ENCODE data around the gene RAPGEF1.
"Not testable (repeated sequence)": the region's sequence is repeated elsewhere in the genome, so short reads cannot be mapped to it uniquely, and the experiment has no call there.

Gene RAPGEF1

GRCh38 chr9:131685753-131686706, 53.8 kb downstream of the RAPGEF1 start:
- no peak for DNase-seq

GRCh38 chr9:131683094-131683493, 56.8 kb downstream of the RAPGEF1 start:
- DNase-seq = not testable (repeated sequence)

- DNase-seq = no peak
Measured at GRCh38 chr9:131682261-131682660, 57.6 kb downstream of the RAPGEF1 start.

- DNase-seq = not testable (repeated sequence)
Measured at GRCh38 chr9:131681826-131682225, 58.0 kb downstream of the RAPGEF1 start.

- not testable (repeated sequence) for DNase-seq
Measured at GRCh38 chr9:131681108-131681507, 58.8 kb downstream of the RAPGEF1 start.

- DNase-seq = no peak
Measured at GRCh38 chr9:131679261-131680020, 60.4 kb downstream of the RAPGEF1 start.

- DNase-seq = peak; percentile 31
Measured at GRCh38 chr9:131678499-131679111, 61.3 kb downstream of the RAPGEF1 start.

GRCh38 chr9:131677444-131678180, 62.3 kb downstream of the RAPGEF1 start:
- no peak for DNase-seq

GRCh38 chr9:131677049-131677443, 62.8 kb downstream of the RAPGEF1 start:
- no peak for DNase-seq

- no peak for DNase-seq
Measured at GRCh38 chr9:131676431-131676972, 63.4 kb downstream of the RAPGEF1 start.

- DNase-seq = no peak
Measured at GRCh38 chr9:131675437-131676022, 64.3 kb downstream of the RAPGEF1 start.

GRCh38 chr9:131674425-131675421, 65.2 kb downstream of the RAPGEF1 start:
- DNase-seq = no peak

- no peak for DNase-seq
Measured at GRCh38 chr9:131673531-131673930, 66.3 kb downstream of the RAPGEF1 start.

- no peak for DNase-seq
Measured at GRCh38 chr9:131673068-131673467, 66.8 kb downstream of the RAPGEF1 start.

GRCh38 chr9:131672451-131672850, 67.4 kb downstream of the RAPGEF1 start:
- no peak for DNase-seq

- no peak for DNase-seq
Measured at GRCh38 chr9:131671133-131671520, 68.7 kb downstream of the RAPGEF1 start.

GRCh38 chr9:131670247-131671132, 69.4 kb downstream of the RAPGEF1 start:
- DNase-seq = no peak

GRCh38 chr9:131669269-131670157, 70.4 kb downstream of the RAPGEF1 start:
- DNase-seq = no peak
